Upper lobe of left lung (tissue), 4 donors: Measurements from ENCODE around the gene GSG1L2.

ENCODE experiments used
- CTCF ChIP-seq, 6 experiments: fragments of 450-650 bp in 4 of 6; fragments of 200-600 bp in 2 of 6; sonication (generic) in 2 of 6; IDR thresholded peaks; one replicate each; pipeline ENCODE4 v1.5.1; 2016 to 2019; ENCODE audit warnings: antibody characterized with exemption in 6 of 6
- EP300 ChIP-seq, 4 donors: sonication (generic); formaldehyde crosslinking; IDR thresholded peaks; one replicate each; pipeline ENCODE4 v1.5.1; 2017; ENCODE audit warnings: antibody characterized with exemption in 4 of 4, control low read depth in 2 of 4
- POLR2A ChIP-seq, 4 donors: fragments of 450-650 bp; IDR thresholded peaks; one replicate each; pipeline ENCODE4 v1.5.1; 2016 to 2017; ENCODE audit warnings: antibody characterized with exemption in 4 of 4, mild to moderate bottlenecking in 2 of 4
- POLR2AphosphoS5 ChIP-seq, 2 donors: sonication (generic); formaldehyde crosslinking; IDR thresholded peaks; one replicate each; pipeline ENCODE4 v1.5.1; 2017; ENCODE audit warnings: antibody characterized with exemption in 2 of 2

GRCh38 chr17:9806699-9807098, 15.2 kb downstream of the GSG1L2 start:
- TF ChIP-seq CTCF (IDR thresholded peaks at IDR 0.05) (no peak), POLR2A (IDR thresholded peaks at IDR 0.05) (no peak), POLR2AphosphoS5 (IDR thresholded peaks at IDR 0.05) (no peak), EP300 (IDR thresholded peaks at IDR 0.05) (no peak)
